ENCODE measurements around the gene CEND1. TPM values are rescaled to one million over a fixed set of nuclear protein-coding genes. Genes with fewer than 3 reads are reported as not detected.

The CEND1 gene
- total and polyA plus RNA-seq, 2 of the 13 experiments (the other 11 are each of a cell fraction or from before 2014, with no cell fraction given): not detected

- no peak for TF ChIP-seq TIGD3 (CRISPR knock-in tag; IDR thresholded peaks at IDR 0.05; ENCODE audit: borderline replicate concordance)
- no peak for TF ChIP-seq HOXA7 (CRISPR knock-in tag; IDR thresholded peaks at IDR 0.05)
- peak; percentile 95 for TF ChIP-seq ZNF776 (CRISPR knock-in tag; IDR thresholded peaks at IDR 0.05)
- TF ChIP-seq ZBTB26 (CRISPR knock-in tag; IDR thresholded peaks at IDR 0.05; ENCODE audit: borderline replicate concordance): no peak
- TF ChIP-seq ZNF687 (CRISPR knock-in tag; IDR thresholded peaks at IDR 0.05): peak; percentile 80
- no peak; the same call in 1 of the 2 replicates for TF ChIP-seq YEATS2 (CRISPR knock-in tag; IDR thresholded peaks at IDR 0.05; ENCODE audit: borderline replicate concordance)
- 0 out of 2 replicates have a peak, but pooled peaks have one; percentile 34 for TF ChIP-seq SMAD1 (CRISPR knock-in tag; IDR thresholded peaks at IDR 0.05; ENCODE audit: borderline replicate concordance, low read depth)
- no peak; the same call in 1 of the 2 replicates for TF ChIP-seq ZNF501 (CRISPR knock-in tag; IDR thresholded peaks at IDR 0.05)
- TF ChIP-seq HNF4G (IDR thresholded peaks at IDR 0.05; ENCODE audit: borderline replicate concordance, low read depth, low read length): no peak
- no peak for TF ChIP-seq HNF4G (CRISPR knock-in tag; IDR thresholded peaks at IDR 0.05; ENCODE audit: borderline replicate concordance, low read depth)
- TF ChIP-seq ZNF274 (CRISPR knock-in tag; IDR thresholded peaks at IDR 0.05): 0 out of 2 replicates have a peak, but pooled peaks have one; percentile 58
- no peak for TF ChIP-seq SOX13 (IDR thresholded peaks at IDR 0.05)
- no peak for TF ChIP-seq SOX13 (CRISPR knock-in tag; conservative IDR thresholded peaks at IDR 0.05 in 1 of 2, IDR thresholded peaks at IDR 0.05 in 1 of 2)
- TF ChIP-seq ARID5B (CRISPR knock-in tag; IDR thresholded peaks at IDR 0.05): 0 out of 2 replicates have a peak, but pooled peaks have one; percentile 12
- TF ChIP-seq ZBTB42 (CRISPR knock-in tag; IDR thresholded peaks at IDR 0.05): peak; percentile 71; the same call in 1 of the 2 replicates
Observed at GRCh38 chr11:747158-748006, 42.5 kb downstream of the CEND1 start, which contains the start of gene TALDO1 (continued).

Measured in HepG2 (cell line).